NB4 (cell line): Measurements from ENCODE around the gene IL2.

Experiments used
- DNase-seq: peaks from one replicate; pipeline ENCODE4 v3.0.0; 2010; ENCODE audit warnings: low read depth
- H3K4me3 ChIP-seq: one replicate; pipeline ENCODE4 v1.5.1; 2011; ENCODE audit warnings: mild to moderate bottlenecking, low read depth, low read length, moderate library complexity
- MYC ChIP-seq: IDR thresholded peaks from 2 replicates; pipeline ENCODE4 v1.6.1; 2011; ENCODE audit warnings: low read depth, low read length
- POLR2A ChIP-seq: IDR thresholded peaks from 2 replicates; pipeline ENCODE4 v1.6.1; 2011; ENCODE audit warnings: mild to moderate bottlenecking; ENCODE audit not compliant: insufficient read length; ENCODE audit errors: extremely low read depth
- TF ChIP-seq, protein P1 (sequence below): IDR thresholded peaks from one replicate; pipeline ENCODE4 v1.5.1; 2012; ENCODE audit warnings: low read depth, low read length
- TF ChIP-seq, protein P2 (sequence below): IDR thresholded peaks from 2 replicates; pipeline ENCODE4 v1.6.1; 2011; ENCODE audit warnings: low read depth, low read length

Gene IL2

DNA sequence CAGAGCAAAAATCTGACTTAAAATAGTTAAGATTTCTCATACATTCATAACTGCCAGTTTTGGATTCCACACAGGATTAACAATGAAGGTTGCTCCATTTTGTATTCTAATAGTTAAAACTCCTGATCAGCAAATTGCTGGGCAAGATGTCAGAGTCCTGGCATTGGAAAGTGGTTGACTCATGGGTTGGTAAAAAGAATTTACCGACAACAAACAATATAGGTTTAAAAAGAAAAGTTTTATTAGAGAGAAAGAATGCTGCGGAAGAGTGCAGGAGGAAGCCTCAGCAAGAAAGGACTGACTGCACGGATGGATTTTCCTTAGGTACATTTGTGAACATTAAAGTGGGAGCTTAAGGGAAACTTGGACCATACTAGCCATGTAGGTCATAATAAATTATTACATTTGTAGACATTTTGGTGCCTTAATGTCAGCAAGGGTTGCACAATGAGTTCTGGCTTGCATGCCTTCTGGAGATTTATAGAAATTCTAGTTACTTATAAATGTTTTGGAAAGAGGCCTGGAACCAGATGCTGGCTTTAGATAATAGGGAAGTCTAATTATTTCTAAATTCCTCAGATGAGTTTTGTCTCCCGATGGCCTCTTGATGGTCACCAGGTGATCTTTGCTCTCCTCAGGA, 25.4 kb upstream of the IL2 start:
- no peak for TF ChIP-seq MYC
- TF ChIP-seq, protein P1, sequence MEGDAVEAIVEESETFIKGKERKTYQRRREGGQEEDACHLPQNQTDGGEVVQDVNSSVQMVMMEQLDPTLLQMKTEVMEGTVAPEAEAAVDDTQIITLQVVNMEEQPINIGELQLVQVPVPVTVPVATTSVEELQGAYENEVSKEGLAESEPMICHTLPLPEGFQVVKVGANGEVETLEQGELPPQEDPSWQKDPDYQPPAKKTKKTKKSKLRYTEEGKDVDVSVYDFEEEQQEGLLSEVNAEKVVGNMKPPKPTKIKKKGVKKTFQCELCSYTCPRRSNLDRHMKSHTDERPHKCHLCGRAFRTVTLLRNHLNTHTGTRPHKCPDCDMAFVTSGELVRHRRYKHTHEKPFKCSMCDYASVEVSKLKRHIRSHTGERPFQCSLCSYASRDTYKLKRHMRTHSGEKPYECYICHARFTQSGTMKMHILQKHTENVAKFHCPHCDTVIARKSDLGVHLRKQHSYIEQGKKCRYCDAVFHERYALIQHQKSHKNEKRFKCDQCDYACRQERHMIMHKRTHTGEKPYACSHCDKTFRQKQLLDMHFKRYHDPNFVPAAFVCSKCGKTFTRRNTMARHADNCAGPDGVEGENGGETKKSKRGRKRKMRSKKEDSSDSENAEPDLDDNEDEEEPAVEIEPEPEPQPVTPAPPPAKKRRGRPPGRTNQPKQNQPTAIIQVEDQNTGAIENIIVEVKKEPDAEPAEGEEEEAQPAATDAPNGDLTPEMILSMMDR = no peak
- no peak for TF ChIP-seq POLR2A
- no peak overlapping the region for H3K4me3 ChIP-seq
- no peak for DNase-seq

DNA sequence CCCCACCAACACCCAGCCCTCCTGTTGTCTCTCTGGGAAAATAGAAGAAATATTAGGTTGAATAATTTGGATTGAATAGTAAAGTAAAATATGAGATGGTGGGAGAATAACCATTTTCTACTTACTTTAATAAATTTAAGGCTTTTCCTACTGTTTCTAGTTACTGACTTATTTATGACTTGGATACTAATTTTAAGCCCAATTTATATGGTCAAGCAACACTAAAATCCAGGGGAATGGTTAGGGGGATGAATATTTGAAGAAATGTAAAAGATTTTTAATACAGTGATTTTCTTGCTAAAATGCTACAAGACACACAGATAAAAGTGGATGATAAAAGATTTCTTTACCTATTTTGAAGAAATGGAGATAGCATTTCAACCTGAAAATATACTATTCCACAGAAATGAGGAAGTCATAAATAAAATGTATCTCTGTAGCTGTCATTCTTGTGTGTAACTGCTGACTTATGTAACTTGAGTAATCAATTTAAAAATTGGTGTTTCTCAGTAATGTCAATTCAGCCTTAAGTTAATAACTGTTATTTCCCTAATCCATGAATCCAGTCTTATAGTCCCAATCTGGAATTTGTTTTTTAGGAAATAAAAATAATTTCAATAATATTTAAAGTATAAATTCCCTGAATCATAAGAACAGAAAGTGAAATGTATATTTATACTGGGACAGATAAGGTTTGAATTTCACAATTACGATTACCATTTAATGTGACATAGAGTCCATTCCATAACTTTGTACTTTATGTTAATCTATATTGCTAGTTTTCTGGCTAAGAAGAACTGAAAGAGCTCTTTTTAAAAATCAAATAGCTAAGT, 24.3 kb upstream of the IL2 start:
- DNase-seq = peak; percentile 5
- TF ChIP-seq, protein P2, sequence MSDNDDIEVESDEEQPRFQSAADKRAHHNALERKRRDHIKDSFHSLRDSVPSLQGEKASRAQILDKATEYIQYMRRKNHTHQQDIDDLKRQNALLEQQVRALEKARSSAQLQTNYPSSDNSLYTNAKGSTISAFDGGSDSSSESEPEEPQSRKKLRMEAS = no peak
- TF ChIP-seq, protein P1 = no peak
- no peak for TF ChIP-seq MYC
- TF ChIP-seq POLR2A = no peak
- H3K4me3 ChIP-seq = no peak overlapping the region

DNA sequence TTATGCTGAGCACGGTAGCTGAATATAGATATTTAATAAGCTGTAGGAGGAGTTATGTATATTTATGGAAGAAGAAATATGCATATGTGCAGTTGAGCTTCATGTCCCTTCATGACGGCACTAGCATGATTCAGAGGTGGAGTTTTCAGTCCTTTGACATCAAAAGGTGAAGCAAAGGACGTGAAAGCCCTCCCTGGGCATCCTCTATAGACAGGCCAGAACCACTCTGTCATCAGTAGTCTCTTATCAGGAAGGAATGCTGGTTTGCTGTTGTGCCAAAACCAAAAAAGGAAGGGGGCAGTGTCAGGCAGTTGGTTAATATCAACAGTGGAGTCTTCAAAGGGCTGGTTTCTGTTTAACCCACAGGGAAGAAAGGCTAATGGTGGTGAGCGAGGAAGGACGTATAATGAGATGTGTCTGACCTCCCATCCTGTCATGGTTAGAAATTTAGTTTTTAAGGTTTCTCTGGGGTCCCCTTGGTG, 23.5 kb upstream of the IL2 start:
- peak; percentile 5 for DNase-seq
- H3K4me3 ChIP-seq = no peak overlapping the region
- TF ChIP-seq MYC = no peak
- TF ChIP-seq, protein P1 = no peak
- TF ChIP-seq POLR2A = no peak
- TF ChIP-seq, protein P2 = no peak

DNA sequence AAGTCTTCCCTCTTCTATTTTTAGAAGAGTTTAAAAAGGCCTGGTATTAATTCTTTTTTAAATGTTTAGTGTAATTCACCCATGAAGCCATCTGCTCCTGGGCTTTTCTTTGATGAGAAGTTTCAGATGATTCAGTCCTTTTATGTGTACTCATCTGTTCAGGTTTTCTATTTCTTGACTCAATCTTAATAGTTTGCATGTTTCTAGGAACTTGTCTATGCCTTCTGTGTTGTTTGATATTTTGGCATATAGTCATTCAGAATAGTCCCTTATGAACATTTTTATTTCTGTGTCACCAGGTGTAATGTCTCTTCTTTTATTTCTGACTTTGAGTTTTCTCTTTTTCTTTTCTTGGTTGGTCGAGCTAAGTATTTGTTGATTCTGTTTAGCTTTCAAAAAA, 20.2 kb upstream of the IL2 start:
- no peak for DNase-seq
- TF ChIP-seq POLR2A (no peak), MYC (no peak)
- TF ChIP-seq, protein P2 = no peak
- TF ChIP-seq, protein P1 = no peak
- H3K4me3 ChIP-seq = no peak overlapping the region

DNA sequence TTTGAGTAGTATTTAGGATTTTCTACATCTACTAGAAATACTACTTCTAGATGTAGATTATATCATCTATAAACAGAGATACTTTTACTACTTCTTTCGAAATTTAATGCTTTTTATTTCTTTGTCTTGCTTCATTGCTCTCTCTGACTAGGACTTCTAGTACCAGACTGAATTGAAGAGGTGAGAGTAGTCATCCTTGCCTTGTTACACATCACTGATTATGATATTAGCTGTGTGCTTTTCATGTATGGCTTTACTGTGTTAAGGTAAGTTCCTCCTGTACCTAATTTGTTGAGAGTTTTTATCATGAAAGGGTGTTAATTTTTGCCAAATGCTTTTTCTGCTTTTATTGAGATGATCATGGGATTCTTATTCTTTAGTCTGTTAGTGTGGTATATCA, 19.6 kb upstream of the IL2 start:
- TF ChIP-seq, protein P2 = no peak
- no peak for TF ChIP-seq MYC
- no peak for TF ChIP-seq POLR2A
- TF ChIP-seq, protein P1 = no peak
- DNase-seq = no peak
- no peak overlapping the region for H3K4me3 ChIP-seq
